AG20443 (cell line): ENCODE measurements around the gene MTERF4.

Experiments
- DNase-seq: peaks from one replicate; pipeline ENCODE4 v3.0.0; 2012; ENCODE audit warnings: low spot score, mixed read lengths

Gene MTERF4

GRCh38 chr2:241068942-241069810 lies 32.9 kb downstream of the MTERF4 start:
- no peak for DNase-seq

DNA sequence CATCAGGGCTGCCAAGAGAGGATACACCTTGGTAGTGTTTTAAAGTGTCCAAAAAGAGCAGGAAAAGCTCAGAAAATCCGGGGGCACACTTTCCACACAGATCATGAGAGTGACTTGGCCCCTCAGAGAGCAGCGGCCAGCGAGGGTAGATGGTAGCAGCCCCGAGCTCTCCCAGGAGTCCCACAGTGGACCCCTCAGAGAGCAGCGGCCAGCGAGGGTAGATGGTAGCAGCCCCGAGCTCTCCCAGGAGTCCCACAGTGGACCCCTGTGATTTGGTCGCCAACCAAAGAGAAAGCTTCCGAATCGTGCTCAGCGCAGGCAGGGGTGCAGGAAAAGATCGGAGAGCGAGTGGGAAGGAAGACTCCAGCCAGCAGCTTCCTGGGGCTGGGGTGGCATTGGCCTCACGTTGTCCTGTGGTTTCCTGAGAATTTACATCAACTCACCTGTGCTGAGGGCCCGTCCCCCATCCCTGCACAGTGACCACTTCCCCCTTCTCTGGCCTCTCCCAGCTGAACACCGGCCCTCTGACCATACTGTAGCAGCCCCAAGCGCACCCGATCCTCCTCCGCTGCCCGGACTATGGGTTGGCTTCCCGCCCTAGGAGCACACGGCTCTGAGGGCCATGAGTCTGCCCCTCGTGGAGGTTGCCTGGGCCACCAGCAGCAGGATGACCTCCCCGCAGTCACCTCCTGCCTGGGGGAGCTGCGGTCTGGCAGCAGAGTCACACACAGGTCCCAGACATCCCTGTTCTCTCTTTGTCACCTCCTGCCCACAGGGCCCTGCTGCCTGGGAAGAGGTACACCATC lies 33.7 kb downstream of the MTERF4 start:
- peak; percentile 6 for DNase-seq

DNA sequence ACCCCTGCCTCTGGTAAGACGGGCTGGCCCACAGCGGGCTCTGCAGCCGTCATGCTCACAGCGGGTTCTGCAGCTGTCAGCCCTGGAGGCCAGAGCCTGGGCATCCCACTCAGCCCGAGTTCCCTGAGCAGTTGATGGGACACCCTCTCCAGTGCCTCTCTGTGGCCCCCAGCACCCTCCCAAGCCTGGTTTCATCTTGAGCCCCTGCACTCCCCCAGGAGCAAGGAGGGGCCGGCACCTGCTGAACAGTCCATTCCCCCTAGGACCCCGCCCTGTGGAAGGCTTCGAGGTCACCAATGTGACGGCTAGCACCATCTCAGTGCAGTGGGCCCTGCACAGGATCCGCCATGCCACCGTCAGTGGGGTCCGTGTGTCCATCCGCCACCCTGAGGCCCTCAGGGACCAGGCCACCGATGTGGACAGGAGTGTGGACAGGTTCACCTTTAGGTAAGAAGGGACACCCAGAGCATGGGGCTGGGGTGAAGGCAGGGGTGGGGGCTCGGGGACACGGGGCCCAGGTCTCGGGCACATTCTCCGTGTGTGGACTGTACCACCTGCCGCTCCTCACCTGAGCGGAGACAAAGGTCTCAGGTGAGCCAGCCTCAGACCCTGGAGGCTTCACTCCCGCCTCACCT lies 34.5 kb downstream of the MTERF4 start:
- DNase-seq, result no peak

DNA sequence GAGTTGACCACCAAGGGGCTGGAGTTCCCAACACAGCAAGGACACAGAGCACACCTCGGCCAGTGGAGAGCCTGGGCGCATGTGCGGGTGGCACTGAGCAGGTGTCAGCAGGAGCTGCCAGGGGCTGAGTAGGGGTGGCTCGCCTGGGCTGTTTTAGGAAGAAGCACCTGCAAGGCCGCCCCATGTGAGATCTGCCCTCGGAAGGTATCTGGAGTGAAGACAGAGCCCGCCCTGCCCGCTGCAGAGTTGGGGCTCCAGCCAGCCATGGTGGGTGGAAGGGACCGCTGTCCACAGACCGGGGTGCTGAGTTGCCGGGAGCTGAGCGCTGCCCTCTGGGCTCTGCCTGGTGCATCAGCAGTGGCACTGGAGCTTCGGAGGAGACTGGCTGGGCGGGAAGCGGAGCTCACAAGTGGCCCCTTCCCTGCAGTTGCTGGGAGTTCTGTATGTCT lies 35.2 kb downstream of the MTERF4 start:
- DNase-seq, result peak; percentile 41

DNA sequence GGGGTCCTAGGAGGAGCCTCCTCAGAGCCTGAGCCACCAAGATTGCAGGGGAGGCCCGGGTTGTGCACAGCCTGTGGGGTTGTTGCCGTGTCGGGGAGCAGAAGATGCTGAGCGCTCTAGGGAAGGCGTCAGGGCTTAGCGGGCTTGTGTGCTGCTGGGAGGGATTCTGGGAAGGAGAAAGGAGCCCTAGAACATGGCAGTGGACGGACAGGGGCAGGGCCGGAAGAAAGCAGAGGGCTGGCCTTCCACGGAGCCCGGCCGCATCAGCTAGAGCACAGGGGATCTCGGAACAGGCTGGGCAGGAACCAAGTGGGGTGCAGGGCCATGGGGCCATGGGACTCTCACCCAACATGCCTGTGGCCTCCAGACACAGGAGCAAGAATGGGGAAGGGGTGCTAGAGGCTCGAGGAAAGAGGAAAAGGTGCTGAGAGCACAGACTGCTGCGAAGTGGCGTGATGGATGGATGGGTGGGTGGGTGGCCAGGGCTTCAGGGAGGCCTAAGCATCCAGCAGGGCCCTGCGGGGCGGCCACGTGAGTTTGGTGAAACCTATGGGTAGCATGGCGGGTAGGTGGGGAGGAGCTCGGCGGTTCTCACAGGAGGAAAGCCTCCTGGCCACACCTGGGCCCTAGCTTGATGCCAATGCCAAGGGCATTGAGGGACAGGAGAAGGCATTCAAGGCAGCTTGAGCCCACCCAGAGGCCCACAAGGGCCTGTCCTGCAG lies 35.8 kb downstream of the MTERF4 start:
- peak; percentile 7 for DNase-seq

DNA sequence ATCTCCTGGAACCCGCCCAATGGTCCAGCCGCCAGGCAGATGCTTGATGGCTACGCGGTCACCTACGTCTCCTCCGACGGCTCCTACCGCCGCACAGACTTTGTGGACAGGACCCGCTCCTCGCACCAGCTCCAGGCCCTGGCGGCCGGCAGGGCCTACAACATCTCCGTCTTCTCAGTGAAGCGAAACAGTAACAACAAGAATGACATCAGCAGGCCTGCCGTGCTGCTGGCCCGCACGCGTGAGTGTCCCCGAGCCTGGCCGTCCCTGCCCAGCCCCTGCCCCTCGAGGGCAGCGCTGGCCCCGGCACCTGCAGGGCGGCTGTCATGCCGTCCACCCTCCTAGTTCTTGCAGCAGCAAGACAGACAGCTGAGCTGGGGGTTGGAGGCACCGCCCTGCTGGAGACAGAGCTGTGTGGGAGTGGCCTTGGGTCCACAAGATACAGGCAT lies 36.7 kb downstream of the MTERF4 start:
- no peak for DNase-seq

DNA sequence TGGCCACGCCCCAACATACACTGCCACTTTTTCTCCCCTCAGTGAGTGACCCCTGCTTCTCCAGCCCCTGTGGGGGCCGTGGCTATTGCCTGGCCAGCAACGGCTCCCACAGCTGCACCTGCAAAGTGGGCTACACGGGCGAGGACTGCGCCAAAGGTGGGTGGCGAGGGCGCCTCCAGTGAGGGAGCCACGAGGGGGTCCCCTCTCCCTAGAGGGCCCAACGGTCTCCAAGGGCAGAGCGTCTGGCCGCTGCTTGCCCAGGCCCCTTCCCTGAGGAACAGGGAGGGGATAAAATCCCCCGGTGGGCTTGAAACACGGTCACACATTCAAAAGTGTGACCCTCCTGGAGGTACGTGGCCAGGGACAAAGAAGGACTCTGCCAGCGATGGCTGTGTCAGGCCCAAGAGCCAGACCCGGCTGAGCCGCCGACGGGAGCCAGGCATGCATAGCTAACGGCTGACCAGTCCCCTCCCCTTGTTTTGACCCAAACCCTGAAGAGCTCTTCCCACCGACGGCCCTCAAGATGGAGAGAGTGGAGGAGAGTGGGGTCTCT lies 37.2 kb downstream of the MTERF4 start:
- DNase-seq, result no peak

- peak; percentile 11 for DNase-seq
These were observed 37.9 kb downstream of the MTERF4 start for GRCh38 chr2:241064008-241064801.

DNA sequence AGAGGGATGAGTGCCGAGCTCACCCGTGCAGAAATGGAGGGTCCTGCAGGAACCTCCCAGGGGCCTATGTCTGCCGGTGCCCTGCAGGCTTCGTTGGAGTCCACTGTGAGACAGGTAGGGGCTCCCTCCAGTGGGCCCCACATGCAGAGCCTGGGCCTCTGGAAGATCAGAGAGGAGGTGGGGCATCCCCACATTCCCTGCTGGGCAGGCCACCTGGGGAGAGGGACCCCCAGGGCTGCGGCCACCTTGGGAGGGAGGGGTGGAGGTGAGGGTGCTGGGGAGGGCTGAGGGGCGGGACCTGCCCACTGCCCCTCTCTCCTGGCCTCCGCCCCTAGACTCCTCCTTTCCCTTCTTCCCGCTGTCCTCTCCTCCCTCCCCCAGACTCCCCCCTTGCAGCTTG lies 38.5 kb downstream of the MTERF4 start:
- peak; percentile 9 for DNase-seq

DNA sequence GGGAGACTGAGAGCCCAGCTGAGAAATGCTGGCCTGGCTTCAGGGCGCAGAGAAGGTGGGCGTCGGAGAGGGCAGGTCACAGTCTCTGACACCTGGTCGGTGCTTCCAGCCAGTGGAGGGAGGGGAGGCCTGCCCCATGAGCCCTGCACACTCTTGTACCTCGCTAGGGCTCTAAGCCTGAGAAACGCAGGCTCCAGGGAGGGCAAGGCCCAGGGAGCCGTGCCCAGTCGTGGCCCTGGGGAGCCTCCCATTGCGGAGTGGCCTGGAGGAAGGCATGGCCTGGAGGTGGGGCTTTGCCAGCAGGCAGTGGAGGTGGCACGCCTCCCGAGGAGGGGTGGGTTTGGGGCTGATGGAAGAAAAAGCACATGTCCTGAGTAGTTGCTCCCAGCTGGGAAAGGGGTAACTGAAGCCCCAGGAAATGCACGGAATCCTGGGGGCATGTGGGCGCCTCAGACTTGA lies 39.0 kb downstream of the MTERF4 start:
- DNase-seq, result peak; percentile 9

GRCh38 chr2:241062389-241063092 lies 39.5 kb downstream of the MTERF4 start:
- DNase-seq, result peak; percentile 9

GRCh38 chr2:241061275-241061674 lies 40.8 kb downstream of the MTERF4 start:
- DNase-seq, result peak; percentile 34

- no peak for DNase-seq
These were observed 48.4 kb downstream of the MTERF4 start for GRCh38 chr2:241053576-241054251.

DNA sequence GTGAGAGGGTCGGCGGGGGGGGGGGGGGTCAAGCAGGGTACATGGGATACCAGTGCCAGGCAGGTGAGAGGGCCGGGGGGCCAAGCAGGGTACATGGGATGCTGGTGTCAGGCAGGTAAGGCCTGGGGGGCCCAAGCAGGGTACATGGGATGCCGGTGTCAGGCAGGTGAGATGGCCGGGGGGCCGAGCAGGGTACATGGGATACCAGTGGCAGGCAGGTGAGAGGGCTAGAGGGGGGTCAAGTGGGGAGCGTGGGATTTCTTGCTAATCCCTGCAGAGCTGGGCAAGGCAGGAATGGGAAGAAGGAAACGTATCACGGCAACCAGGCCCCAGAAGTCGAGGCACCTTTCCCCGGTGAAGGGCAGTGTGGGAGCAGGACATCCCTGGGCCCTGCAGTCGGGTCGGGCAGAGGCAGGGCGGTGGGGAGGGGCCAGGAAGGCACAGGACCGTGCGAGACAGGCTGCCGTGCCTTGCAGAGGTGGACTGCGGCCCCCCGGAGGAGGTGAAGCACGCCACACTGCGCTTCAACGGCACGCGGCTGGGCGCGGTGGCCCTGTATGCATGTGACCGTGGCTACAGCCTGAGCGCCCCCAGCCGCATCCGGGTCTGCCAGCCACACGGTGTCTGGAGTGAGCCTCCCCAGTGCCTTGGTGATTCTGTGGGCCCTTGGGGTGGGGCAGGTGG lies 49.3 kb downstream of the MTERF4 start:
- DNase-seq, result peak; percentile 7

DNA sequence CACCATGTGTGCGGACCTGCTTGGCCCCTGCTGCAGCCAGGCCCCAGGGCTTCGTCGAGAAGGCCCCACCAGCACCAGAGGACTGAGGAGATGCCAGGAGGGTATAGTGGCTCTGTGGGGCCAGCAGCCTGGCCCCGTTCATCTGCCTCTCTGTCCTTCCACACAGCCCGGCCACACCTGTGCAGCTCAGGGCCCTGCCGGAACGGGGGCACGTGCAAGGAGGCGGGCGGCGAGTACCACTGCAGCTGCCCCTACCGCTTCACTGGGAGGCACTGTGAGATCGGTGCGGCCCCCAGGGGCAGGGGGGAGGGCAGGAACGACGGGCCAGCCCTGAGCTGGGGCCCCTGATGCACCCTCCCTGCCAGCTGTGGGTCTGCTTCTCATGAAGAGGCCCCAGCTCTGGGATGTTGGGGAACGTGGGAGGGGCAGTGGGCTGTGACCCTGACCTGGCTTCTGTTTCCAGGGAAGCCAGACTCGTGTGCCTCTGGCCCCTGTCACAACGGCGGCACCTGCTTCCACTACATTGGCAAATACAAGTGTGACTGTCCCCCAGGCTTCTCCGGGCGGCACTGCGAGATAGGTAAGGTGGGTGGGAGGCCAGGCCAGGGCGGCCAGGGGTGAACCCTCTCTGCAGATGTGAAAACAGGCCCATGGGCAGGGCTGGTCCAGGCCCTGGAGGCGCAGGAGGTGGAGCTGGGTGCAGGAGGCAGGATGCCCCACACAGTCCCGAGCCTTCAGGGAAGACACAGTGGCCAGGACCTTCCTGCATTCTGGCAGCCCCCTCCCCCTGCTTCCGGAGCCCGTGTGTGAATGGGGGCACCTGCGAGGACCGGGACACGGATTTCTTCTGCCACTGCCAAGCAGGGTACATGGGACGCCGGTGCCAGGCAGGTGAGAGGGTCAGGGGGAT lies 50.3 kb downstream of the MTERF4 start:
- DNase-seq, result peak; percentile 5

GRCh38 chr2:241050624-241051577 lies 51.2 kb downstream of the MTERF4 start:
- DNase-seq, result no peak
